B cell (primary cell): Measurements from ENCODE around the gene NFYC. TPM values are rescaled to one million over a fixed set of nuclear protein-coding genes. Genes with fewer than 3 reads are reported as not detected.
A peak's percentile ranks its signal among the peaks of the same experiment; 100 is the strongest.

ENCODE experiments used
- ATAC-seq: fragments of 200-7000 bp; cut with Tn5 transposase; one replicate; pipeline ENCODE4 v1.10.0; 2021; ENCODE audit warnings: low read depth, mild to moderate bottlenecking, moderate number of reproducible peaks, moderate library complexity
- CTCF ChIA-PET: fragments of 350-600 bp; sonication (Branson Sonifier 250); formaldehyde crosslinking; loops from one replicate; lab custom pipeline; 2021; ENCODE audit warnings: antibody characterized with exemption, inconsistent platforms; lab: Charles Lee
- POLR2A ChIA-PET: fragments of 350-600 bp; sonication (Branson Sonifier 250); formaldehyde crosslinking; loops from one replicate; lab custom pipeline; 2021; ENCODE audit warnings: antibody characterized with exemption; lab: Charles Lee
- DNase-seq: peaks from one replicate; pipeline ENCODE4 v3.0.0; 2013
- H2AFZ ChIP-seq: 2 replicates; pipeline ENCODE4 v1.6.1; 2012; ENCODE audit warnings: mild to moderate bottlenecking, low read depth, low read length; ENCODE audit not compliant: insufficient read depth, poor library complexity, severe bottlenecking
- H3K27ac ChIP-seq, 2 donors: 1 replicate in 1 of 2; 2 replicates in 1 of 2; pipeline ENCODE4 v1.5.1; 2012 to 2013; ENCODE audit warnings: low read length in 2 of 2, mild to moderate bottlenecking in 2 of 2, moderate library complexity in 1 of 2
- H3K27me3 ChIP-seq, 4 experiments: fragments of 200-600 bp in 1 of 4; sonication (generic) in 1 of 4; replicated peaks in 1 of 4; 1 replicate in 2 of 4; 2 replicates in 2 of 4; pipeline versions ENCODE4 v1.6.1 to v1.7.0; 2013 to 2016; ENCODE audit warnings: low read length in 3 of 4, mild to moderate bottlenecking in 2 of 4, mixed read lengths in 1 of 4, moderate library complexity in 1 of 4; ENCODE audit not compliant: insufficient read depth in 4 of 4, control insufficient read depth in 3 of 4; ENCODE audit errors: control extremely low read depth in 1 of 4
- H3K36me3 ChIP-seq, 2 experiments: replicated peaks in 1 of 2; 1 replicate in 1 of 2; 2 replicates in 1 of 2; pipeline versions ENCODE4 v1.6.1 to v1.7.1; 2013; ENCODE audit warnings: low read length in 1 of 2; ENCODE audit not compliant: insufficient read depth in 2 of 2, control insufficient read depth in 1 of 2; ENCODE audit errors: control extremely low read depth in 1 of 2, extremely low read depth in 1 of 2
- H3K4me1 ChIP-seq, 2 donors: fragments of 200-600 bp in 1 of 2; sonication (generic) in 1 of 2; 1 replicate in 1 of 2; 2 replicates in 1 of 2; pipeline versions ENCODE4 v1.5.1 to v1.6.1; 2013 to 2017; ENCODE audit warnings: low read length in 2 of 2; ENCODE audit not compliant: control insufficient read depth in 2 of 2, insufficient read depth in 2 of 2
- H3K4me2 ChIP-seq: replicated peaks from 2 replicates; pipeline ENCODE3; 2012; ENCODE audit warnings: mild to moderate bottlenecking, low read depth, low read length; ENCODE audit not compliant: poor library complexity, severe bottlenecking
- H3K4me3 ChIP-seq, 5 experiments: fragments of 200-600 bp in 1 of 5; sonication (generic) in 1 of 5; 1 replicate in 3 of 5; 2 replicates in 2 of 5; pipeline versions ENCODE4 v1.5.1 to v1.7.0; 2011 to 2016; ENCODE audit warnings: low read length in 4 of 5, mild to moderate bottlenecking in 4 of 5, low read depth in 2 of 5, control low read depth in 1 of 5, moderate library complexity in 1 of 5; ENCODE audit not compliant: insufficient read depth in 1 of 5; ENCODE audit errors: control extremely low read depth in 1 of 5, extremely low read depth in 1 of 5
- H3K79me2 ChIP-seq: fragments of 200-600 bp; sonication (generic); one replicate; pipeline ENCODE4 v1.6.0; 2016; ENCODE audit warnings: low read length; ENCODE audit not compliant: control insufficient read depth, insufficient read depth
- H3K9ac ChIP-seq: fragments of 200-600 bp; sonication (generic); 2 replicates; pipeline ENCODE4 v1.6.1; 2017; ENCODE audit warnings: mild to moderate bottlenecking, low read length, moderate library complexity
- H3K9me3 ChIP-seq, 3 donors: one replicate each; pipeline versions ENCODE4 v1.6.1 to v1.7.1; 2013; ENCODE audit warnings: low read length in 2 of 3; ENCODE audit not compliant: control insufficient read depth in 2 of 3, insufficient read depth in 1 of 3; ENCODE audit errors: control extremely low read depth in 1 of 3
- H4K20me1 ChIP-seq: 2 replicates; pipeline ENCODE4 v1.6.0; 2012; ENCODE audit warnings: mild to moderate bottlenecking, low read length; ENCODE audit not compliant: insufficient read depth, control insufficient read depth, poor library complexity, severe bottlenecking
- H3K27ac Mint-ChIP-seq: one replicate; pipeline ENCODE4 v1.8.0; 2021; ENCODE audit warnings: mixed read lengths
- H3K27me3 Mint-ChIP-seq: one replicate; pipeline ENCODE4 v1.8.0; 2021; ENCODE audit warnings: mixed read lengths
- H3K4me1 Mint-ChIP-seq: one replicate; pipeline ENCODE4 v1.8.0; 2021; ENCODE audit warnings: mixed read lengths
- H3K4me3 Mint-ChIP-seq: one replicate; pipeline ENCODE4 v1.8.0; 2021; ENCODE audit warnings: mixed read lengths
- H3K9me3 Mint-ChIP-seq: one replicate; pipeline ENCODE4 v1.8.0; 2022; ENCODE audit warnings: mixed read lengths; ENCODE audit not compliant: insufficient read depth
- CTCF ChIP-seq: fragments of 200-600 bp; IDR thresholded peaks from one replicate; pipeline ENCODE4 v1.8.0; 2022; ENCODE audit warnings: antibody characterized with exemption, mild to moderate bottlenecking
- EZH2 ChIP-seq: IDR thresholded peaks from 2 replicates; pipeline ENCODE4 v1.6.1; 2012; ENCODE audit warnings: borderline replicate concordance, low read depth, mild to moderate bottlenecking, moderate library complexity, low read length; ENCODE audit not compliant: insufficient read depth, poor library complexity, severe bottlenecking
- WGBS: methylation state at CpG from one replicate; pipeline ENCODE4 v1.1.5; 2013; ENCODE audit warnings: missing lambda C conversion rate; ENCODE audit not compliant: insufficient coverage; 5-methylcytosine and 5-hydroxymethylcytosine counted together
- intact Hi-C: fragments of 100-400 bp; cut with micrococcal nuclease; formaldehyde crosslinking; loops from one replicate; pipeline ENCODE4 v1.10.0; 2022
- polyA plus RNA-seq: library from polyadenylated mRNA; depleted of rRNA; stranded (reverse); fragments of >200 nt; gene quantifications from 2 replicates; pipeline ENCODE4 v1.2.3, GENCODE V29; 2012
- total RNA-seq, 2 donors: library from RNA; stranded (reverse); fragments of 120-200 nt in 1 of 2; gene quantifications; 1 replicate in 1 of 2; 2 replicates in 1 of 2; pipeline versions ENCODE4 v1.2.3 to v1.2.4, GENCODE V29; 2013 to 2022

NFYC gene
- total and polyA plus RNA-seq, 2 donors (not counting 1 experiment from before 2014, with no cell fraction given): 88.7 to 123 TPM

- Histone ChIP-seq H3K9me3 (no peaks in the 10 kb centered on the region), H3K4me2 (no peak overlapping the region), H3K4me1 (peaks cover 12 to 13% of the 10 kb centered on the region in 2 donors), H3K79me2 (peaks cover 74% of the 10 kb centered on the region), H3K27me3 (no peaks in the 10 kb centered on the region), H4K20me1 (peaks cover 69% of the 10 kb centered on the region), H3K4me3 (no peak overlapping the region), H3K9ac (no peak overlapping the region), H3K27ac (no peak overlapping the region), H3K36me3 (peaks cover 11 to 89% of the 10 kb centered on the region in 2 experiments), H2AFZ (no peak overlapping the region)
- POLR2A ChIA-PET: no interaction called here
- ATAC-seq: no peak
- CTCF ChIA-PET: interaction anchor here (1.3 to 2.6 kb wide), 2 partner anchors 10 to 31 kb away, joined by 3 to 7 read pairs; no protein-coding TSS in a partner anchor
- WGBS: 98% methylated on average over 3 of the region's 3 CpGs
- intact Hi-C loops: no loop called here
- Mint-ChIP-seq H3K4me1 (peaks cover 46% of the 10 kb centered on the region), H3K4me3 (no peak overlapping the region), H3K27me3 (no peaks in the 10 kb centered on the region), H3K27ac (no peak overlapping the region), H3K9me3 (no peaks in the 10 kb centered on the region)
- no peak for DNase-seq
- no peak for TF ChIP-seq EZH2
- TF ChIP-seq CTCF: no peak
Measured at GRCh38 chr1:40743860-40744259, 52.4 kb downstream of the NFYC start.

GRCh38 chr1:40745176-40745575 is 53.7 kb downstream of the NFYC start:
- POLR2A ChIA-PET: no interaction called here
- Mint-ChIP-seq H3K4me3 (no peak overlapping the region), H3K9me3 (no peaks in the 10 kb centered on the region), H3K27me3 (no peaks in the 10 kb centered on the region), H3K4me1 (peaks cover 40% of the 10 kb centered on the region), H3K27ac (peak overlapping the region; percentile 17)
- Histone ChIP-seq H3K4me1 (peaks cover 12 to 13% of the 10 kb centered on the region in 2 donors), H2AFZ (no peak overlapping the region), H3K79me2 (peaks cover 68% of the 10 kb centered on the region), H3K27me3 (no peaks in the 10 kb centered on the region), H3K9ac (no peak overlapping the region), H3K4me3 (no peak overlapping the region), H3K4me2 (no peak overlapping the region), H3K36me3 (peaks cover 8 to 89% of the 10 kb centered on the region in 2 experiments), H3K27ac (peak overlapping the region in 1 of 2 donors; percentile 22), H4K20me1 (peaks cover 68% of the 10 kb centered on the region), H3K9me3 (no peaks in the 10 kb centered on the region)
- TF ChIP-seq EZH2 (no peak), CTCF (no peak)
- DNase-seq (no peak), ATAC-seq (no peak)
- CTCF ChIA-PET: interaction anchor here (0.8 to 2.6 kb wide), 2 partner anchors 29 to 76 kb away, joined by 3 to 7 read pairs; no protein-coding TSS in a partner anchor
- no CpG with 5 or more reads among the region's 1 CpG for WGBS
- intact Hi-C loops: no loop called here
